Measurements from ENCODE around the gene MYMX. TPM values are rescaled to one million over a fixed set of nuclear protein-coding genes. Genes with fewer than 3 reads are reported as not detected.

MYMX gene
- total RNA-seq, 4 donors from 2014 or later, result 0.95 TPM; not detected in 3

DNA sequence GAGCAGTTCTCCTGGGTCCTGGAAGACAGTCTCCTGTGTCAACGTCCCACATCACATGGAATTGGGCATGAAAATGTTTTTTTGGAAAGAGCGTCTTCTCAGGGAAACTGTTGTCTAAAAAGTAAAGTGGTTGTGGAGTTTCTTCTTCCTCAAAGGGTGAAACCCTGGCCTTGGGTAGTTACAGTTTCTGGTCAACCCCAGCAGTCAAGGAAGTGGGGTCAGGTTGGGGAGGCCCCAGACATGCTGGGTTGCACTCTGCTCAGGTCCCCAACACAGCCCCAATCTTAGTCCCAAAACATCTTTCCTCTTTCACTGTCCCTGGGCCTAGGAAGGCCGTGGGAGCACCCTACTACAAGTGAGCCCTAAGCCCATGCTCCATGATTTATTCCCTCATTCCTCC, 49.6 kb downstream of the MYMX start:
- Histone ChIP-seq H3K36me3 (no peaks in the 10 kb centered on the region), H3K4me3 (no peak overlapping the region), H3K27me3 (peaks cover 32% of the 10 kb centered on the region), H3K27ac (peak overlapping the region in 1 of 4 donors; percentile 90), H3K9me3 (no peaks in the 10 kb centered on the region), H3K4me1 (peaks cover 16 to 43% (median 31%) of the 10 kb centered on the region in 4 donors)
- in situ Hi-C loops (cut with MboI; ENCODE audit: low pct_ligation_motif_present in 1 of 4, low pct_unique_long_range_greater_than_20kb in 1 of 4, low sequenced_read_pairs in 3 of 4), result loop anchor here in 1 of 4 donors (10.0 kb wide), 1 partner anchor 68 kb away; no protein-coding TSS in a partner anchor
- WGBS, 2 donors (ENCODE audit: low coverage in 1 of 2), result 65 to 70% methylated on average over 3 of the region's 3 CpGs
- intact Hi-C loops (cut with DNase I; ENCODE audit: low total_unique reads), result no loop called here
- TF ChIP-seq EP300 (IDR thresholded peaks at IDR 0.05; ENCODE audit: low read depth) (no peak), POLR2A (IDR thresholded peaks at IDR 0.05) (no peak), POLR2AphosphoS5 (IDR thresholded peaks at IDR 0.05) (no peak)
- TF ChIP-seq, protein P1, sequence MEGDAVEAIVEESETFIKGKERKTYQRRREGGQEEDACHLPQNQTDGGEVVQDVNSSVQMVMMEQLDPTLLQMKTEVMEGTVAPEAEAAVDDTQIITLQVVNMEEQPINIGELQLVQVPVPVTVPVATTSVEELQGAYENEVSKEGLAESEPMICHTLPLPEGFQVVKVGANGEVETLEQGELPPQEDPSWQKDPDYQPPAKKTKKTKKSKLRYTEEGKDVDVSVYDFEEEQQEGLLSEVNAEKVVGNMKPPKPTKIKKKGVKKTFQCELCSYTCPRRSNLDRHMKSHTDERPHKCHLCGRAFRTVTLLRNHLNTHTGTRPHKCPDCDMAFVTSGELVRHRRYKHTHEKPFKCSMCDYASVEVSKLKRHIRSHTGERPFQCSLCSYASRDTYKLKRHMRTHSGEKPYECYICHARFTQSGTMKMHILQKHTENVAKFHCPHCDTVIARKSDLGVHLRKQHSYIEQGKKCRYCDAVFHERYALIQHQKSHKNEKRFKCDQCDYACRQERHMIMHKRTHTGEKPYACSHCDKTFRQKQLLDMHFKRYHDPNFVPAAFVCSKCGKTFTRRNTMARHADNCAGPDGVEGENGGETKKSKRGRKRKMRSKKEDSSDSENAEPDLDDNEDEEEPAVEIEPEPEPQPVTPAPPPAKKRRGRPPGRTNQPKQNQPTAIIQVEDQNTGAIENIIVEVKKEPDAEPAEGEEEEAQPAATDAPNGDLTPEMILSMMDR (IDR thresholded peaks at IDR 0.05), result no peak
- DNase-seq, result no peak

DNA sequence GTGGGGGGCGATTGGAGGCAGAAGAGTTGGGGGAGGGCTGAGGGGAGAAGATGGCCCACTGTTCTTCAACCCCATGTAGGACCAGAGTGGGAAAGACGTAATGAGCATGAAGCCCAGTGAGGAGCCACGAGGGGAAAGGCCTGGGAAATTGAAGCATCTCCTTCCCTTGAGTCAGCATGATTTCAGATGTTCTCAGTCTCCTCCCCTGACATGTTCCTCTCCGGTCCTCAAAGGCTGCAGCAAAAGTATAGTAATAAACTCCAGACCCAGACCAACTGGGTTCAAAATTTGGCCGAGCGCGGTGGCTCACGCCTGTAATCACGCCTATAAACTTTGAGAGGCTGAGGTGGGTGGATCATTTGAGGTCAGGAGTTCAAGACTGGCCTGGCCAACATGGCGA, 50.5 kb downstream of the MYMX start:
- Histone ChIP-seq H3K27me3 (peaks cover 41% of the 10 kb centered on the region), H3K4me3 (no peak overlapping the region), H3K9me3 (no peaks in the 10 kb centered on the region), H3K27ac (no peak overlapping the region), H3K4me1 (peaks cover 16 to 39% (median 30%) of the 10 kb centered on the region in 4 donors), H3K36me3 (no peaks in the 10 kb centered on the region)
- TF ChIP-seq EP300 (IDR thresholded peaks at IDR 0.05; ENCODE audit: low read depth) (no peak), POLR2A (IDR thresholded peaks at IDR 0.05) (no peak), POLR2AphosphoS5 (IDR thresholded peaks at IDR 0.05) (no peak)
- TF ChIP-seq, protein P1 (IDR thresholded peaks at IDR 0.05), result no peak
- intact Hi-C loops (cut with DNase I; ENCODE audit: low total_unique reads) (no loop called here), in situ Hi-C loops (cut with MboI; ENCODE audit: low pct_ligation_motif_present in 1 of 4, low pct_unique_long_range_greater_than_20kb in 1 of 4, low sequenced_read_pairs in 3 of 4) (loop anchor here in 1 of 4 donors (10.0 kb wide), 1 partner anchor 68 kb away; no protein-coding TSS in a partner anchor)
- no peak for DNase-seq
- 26 to 55% methylated on average over 8 to 10 of the region's 10 CpGs for WGBS, 2 donors (ENCODE audit: low coverage in 1 of 2)

Small RNA genes lying within 50 kb of the gene (small RNA-seq; reads per million reads assigned to genes)
- 0 reads per million in 4 donors for gene RN7SL811P

Other genes starting within 250 kb of the MYMX start
- gene MRPL14, start 89.5 kb upstream of the MYMX start, total RNA-seq, result 10 to 100 TPM; 15.5 to 54.6 (median 45.9) TPM
- gene TMEM63B, start 89.4 kb upstream of the MYMX start, total RNA-seq, result 100 to 1,000 TPM in 2 of 4 donors, 10 to 100 TPM in 2; 35.0 to 258 (median 89.4) TPM
- 10 to 100 TPM in 1 of 4 donors, 1 to 10 TPM in 2, not detected in 1; 1.6 to 19.8 (median 4.9) TPM for gene CAPN11, start 58.1 kb upstream of the MYMX start, total RNA-seq
- gene SLC29A1, start 6.7 kb downstream of the MYMX start, total RNA-seq, result 10 to 100 TPM; 25.1 to 45.2 (median 35.6) TPM
- 100 to 1,000 TPM; 105 to 371 (median 242) TPM for gene HSP90AB1, start 30.2 kb downstream of the MYMX start, total RNA-seq
- gene SLC35B2, start 40.6 kb downstream of the MYMX start, total RNA-seq, result 10 to 100 TPM in 3 of 4 donors, 1 to 10 TPM in 1; 9.0 to 36.4 (median 22.5) TPM
- gene NFKBIE, start 48.6 kb downstream of the MYMX start, total RNA-seq, result 10 to 100 TPM in 3 of 4 donors, 1 to 10 TPM in 1; 2.6 to 67.3 (median 19.0) TPM
- gene TMEM151B, start 53.5 kb downstream of the MYMX start, total RNA-seq, result 1 to 10 TPM in 2 of 4 donors, under 1 TPM in 2; 0.14 to 3.8 (median 1.7) TPM
- 10 to 100 TPM in 3 of 4 donors, 1 to 10 TPM in 1; 9.1 to 18.3 (median 14.8) TPM for gene AARS2, start 96.4 kb downstream of the MYMX start, total RNA-seq
- not detected for gene SPATS1, start 125.7 kb downstream of the MYMX start, total RNA-seq
- gene CDC5L, start 170.8 kb downstream of the MYMX start, total RNA-seq, result 10 to 100 TPM in 3 of 4 donors, 1 to 10 TPM in 1; 8.2 to 49.6 (median 15.2) TPM